Stimulated activated CD8-positive, alpha-beta memory T cell treated with anti-CD3 and anti-CD28 coated beads, Interleukin-12 subunit alpha, Interleukin-12 subunit beta, amount 100 ng/mL, for 1 hour (primary cell): ENCODE measurements around the gene OR6T1.

Experiments used
- DNase-seq: peaks from one replicate; pipeline ENCODE4 v3.0.0-alpha.2; 2020; ENCODE audit warnings: low read depth

The OR6T1 gene, protein sequence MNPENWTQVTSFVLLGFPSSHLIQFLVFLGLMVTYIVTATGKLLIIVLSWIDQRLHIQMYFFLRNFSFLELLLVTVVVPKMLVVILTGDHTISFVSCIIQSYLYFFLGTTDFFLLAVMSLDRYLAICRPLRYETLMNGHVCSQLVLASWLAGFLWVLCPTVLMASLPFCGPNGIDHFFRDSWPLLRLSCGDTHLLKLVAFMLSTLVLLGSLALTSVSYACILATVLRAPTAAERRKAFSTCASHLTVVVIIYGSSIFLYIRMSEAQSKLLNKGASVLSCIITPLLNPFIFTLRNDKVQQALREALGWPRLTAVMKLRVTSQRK

GRCh38 chr11:123943738-123944137 is at the start of gene OR6T1:
Gene OR6T1 (minus strand): TSS chr11:123943838. CDS start chr11:123943838, 0 bp downstream.
- no peak for DNase-seq

DNA sequence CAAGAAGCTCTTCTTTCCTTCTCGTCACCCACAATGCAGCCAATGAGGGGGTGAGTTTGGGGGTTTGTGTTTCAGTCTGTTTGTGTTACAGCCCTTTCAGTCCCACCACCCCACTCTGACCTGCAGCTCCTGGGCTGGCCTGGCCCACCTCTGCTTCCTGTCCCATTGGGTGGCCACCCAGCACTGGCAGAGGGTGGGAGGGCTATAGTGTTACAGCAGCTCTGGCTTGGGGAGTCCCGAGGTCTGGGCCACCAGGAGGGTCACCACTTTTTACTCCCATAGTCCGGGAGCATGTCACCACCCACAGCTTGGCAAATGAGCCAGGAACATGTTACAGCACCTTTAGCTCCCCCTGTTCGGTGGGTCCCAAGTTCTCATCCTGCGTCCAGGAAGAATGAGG is 35.7 kb upstream of the OR6T1 start:
- no peak for DNase-seq

- DNase-seq = no peak
Observed at GRCh38 chr11:123977731-123978347, 34.2 kb upstream of the OR6T1 start, which contains the start of gene OR10S1. Gene OR10S1 (minus strand): TSS chr11:123977781. CDS start chr11:123977664, 117 bp downstream.

- DNase-seq = no peak
Observed at GRCh38 chr11:123976770-123977560, 33.3 kb upstream of the OR6T1 start.

DNA sequence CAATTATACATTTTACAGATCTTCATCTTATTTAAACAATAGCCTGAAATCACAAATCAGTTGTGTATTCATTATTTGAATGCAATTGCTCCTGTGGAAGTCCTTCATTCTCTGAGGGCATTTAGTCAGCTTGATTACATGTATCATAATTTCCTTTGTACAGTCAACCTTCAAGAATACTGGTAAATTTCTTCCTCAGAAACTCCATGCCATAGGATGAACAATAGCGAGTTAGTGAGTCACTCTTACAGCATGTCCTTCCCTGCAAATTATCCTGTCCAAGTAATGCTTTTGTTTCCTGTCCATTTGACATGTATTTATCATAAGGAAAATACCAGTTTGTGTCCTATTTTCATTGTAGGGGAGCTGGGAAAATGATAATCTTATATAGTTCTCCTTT is 30.2 kb upstream of the OR6T1 start:
- DNase-seq = no peak

DNA sequence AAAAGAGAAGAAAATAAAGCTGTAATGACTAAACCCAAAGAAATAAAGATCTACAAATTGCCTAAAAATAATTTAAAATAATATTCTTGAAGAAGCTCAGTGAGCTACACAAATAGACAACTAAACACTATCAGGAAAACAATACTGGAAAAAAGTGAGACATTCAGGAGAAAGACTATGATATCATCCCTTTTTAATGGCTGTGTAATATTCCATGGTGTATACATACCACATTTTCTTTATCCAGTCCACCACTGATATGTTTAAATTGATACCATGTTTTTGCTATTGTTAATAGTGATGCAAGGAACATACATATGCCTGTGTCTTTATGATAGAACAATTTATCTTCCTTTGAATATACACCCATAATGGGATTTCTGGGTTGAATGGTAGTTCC is 13.1 kb upstream of the OR6T1 start:
- DNase-seq = no peak

DNA sequence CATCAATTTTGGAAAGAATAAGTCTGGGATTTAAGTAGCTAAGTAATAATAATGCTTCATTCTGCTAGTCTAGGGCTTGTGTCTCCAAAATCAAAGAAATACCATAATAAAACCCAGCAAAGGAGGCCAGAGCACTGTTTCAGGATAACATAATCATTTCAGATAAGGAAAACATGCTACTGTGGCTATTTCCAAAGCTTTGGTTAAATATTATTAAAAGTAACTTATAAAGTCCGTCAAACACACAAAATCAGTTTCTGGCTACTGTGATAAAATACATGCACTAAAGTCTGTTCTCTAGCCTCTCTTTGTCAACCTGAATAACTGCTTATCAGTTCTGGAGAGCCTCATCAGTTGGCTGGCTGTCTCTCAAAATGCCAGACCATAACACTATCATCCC is 1.5 kb upstream of the OR6T1 start:
- DNase-seq = no peak

DNA sequence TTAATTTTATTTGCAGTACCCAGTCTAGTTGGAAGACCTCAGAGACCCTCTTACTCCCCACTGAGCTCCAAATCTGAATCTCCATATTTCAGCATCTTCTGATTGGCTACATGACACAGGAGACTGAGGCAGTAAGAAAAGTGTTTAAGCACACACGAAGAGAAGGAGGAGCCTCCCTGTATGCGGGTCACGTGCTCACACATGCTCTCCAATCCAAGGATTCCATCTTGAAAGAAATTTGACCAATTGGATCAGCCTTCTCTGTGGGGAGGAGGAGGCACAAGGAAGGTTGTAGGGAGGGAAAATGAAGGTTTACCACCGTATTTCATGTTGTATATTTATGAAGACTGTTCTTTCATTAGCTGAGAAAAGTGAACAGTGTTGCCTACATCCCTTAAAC is 1.2 kb downstream of the OR6T1 start:
- DNase-seq = no peak

GRCh38 chr11:123939317-123939716 is 4.3 kb downstream of the OR6T1 start, which contains the start of gene OR4D5:
Gene OR4D5 (plus strand): TSS chr11:123939617. CDS start chr11:123939617, 0 bp downstream.
- DNase-seq = no peak

DNA sequence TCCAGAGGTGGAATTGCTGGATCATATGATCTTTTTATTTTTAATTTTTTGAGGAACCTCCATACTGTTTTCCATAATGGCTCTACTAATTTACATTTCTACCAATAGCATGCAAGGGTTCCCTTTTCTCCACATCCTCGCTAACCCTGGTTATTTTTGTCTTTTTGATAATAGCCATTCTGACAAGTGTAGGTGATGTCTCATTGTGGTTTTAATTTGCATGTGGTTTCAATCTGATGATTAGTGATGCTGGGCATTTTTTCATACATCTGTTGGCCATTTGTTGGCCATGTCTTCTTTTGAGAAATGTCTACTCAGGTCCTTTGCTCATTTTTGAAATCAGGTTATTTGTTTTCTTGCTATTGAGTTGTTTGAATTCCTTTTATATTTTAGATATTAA is 19.6 kb downstream of the OR6T1 start:
- DNase-seq = no peak

- DNase-seq = no peak
Observed at GRCh38 chr11:123920943-123921342, 22.7 kb downstream of the OR6T1 start.

DNA sequence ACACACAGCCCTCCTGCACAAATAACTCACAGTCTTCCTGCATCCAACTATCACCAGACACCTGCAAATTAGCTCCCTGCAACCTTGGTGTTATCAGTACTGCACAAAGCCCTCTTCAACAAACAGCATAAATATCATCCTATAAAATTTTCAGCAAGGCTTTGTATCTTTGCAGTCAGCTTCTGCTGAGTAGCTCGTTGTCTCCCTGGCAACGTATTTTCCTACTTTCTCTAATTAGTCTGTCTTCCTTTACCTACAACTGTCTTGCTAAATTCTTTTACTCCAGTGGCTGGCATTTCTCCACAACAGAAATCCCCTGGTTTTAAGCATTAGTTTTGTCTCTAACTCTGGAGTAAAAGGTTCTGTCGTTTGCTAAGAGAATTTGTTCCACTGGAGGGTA is 37.8 kb downstream of the OR6T1 start:
- no peak for DNase-seq

GRCh38 chr11:123904932-123905331 is 38.7 kb downstream of the OR6T1 start:
- no peak for DNase-seq

DNA sequence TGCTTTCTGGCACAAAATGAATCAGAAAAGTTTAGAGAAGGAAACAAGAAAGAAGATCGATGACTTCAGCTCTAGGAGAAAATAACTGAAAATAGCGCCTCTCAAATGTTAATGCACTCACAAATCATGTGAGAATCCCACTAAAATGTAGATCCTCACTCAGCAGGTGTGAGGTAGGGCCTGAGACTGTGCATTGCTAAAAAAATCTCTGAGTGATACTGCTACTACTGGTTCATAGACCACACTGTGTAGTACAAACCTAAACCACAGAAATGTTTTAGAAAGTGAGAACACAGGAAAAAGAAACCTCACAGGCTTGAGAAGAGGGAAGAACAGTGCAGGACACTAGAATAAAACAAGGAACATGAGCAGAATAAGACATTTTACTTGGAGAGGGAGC is 39.7 kb downstream of the OR6T1 start:
- DNase-seq = no peak

DNA sequence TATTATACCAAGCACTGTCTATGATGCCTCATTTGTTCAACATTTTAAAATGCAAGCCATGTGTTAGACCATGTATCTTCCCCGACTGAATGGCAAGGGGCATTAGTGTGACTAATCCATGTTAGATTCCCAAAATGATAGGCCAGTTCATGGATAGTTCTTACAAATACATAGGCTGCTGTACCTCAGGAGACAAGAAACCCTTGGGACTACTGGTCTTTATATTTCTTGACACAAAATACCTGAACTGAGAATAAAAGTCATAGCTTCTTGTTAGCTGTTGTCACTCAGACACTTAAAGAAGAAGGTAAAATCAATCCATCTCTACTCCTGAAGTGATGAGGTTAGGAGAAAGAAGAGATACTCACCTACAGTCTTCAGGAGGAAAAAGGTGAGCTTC is 41.8 kb downstream of the OR6T1 start, which contains the start of gene OR8D4:
OR8D4 (plus strand) TSS at position 301 of the 400 bp plus-strand sequence. CDS start 4,265 bp downstream, outside the sequence.
- DNase-seq = no peak

DNA sequence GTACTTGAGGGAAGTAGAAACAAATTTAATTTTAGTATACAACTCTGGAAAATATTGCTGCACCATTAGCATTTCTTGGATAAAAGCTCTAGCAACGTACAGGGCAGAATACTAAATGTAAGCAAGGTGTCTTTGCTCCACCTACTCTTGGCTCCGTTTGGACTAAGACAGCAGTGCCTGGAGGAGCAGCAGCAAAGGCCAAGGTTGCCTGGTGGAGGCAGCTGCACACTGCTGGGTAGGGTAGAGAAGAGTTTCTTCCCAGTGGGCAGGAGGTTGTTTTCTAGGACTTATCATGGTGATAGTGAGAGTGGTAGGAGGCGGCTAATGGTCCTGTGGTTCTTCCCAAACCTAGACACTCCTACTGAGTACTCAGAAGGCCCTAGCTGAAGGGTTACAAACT is 43.8 kb downstream of the OR6T1 start:
- DNase-seq = no peak
